Endothelial cell (in vitro differentiated cells): ENCODE results near the gene RDH12. TPM values are rescaled to one million over a fixed set of nuclear protein-coding genes. Genes with fewer than 3 reads are reported as not detected.
A peak's percentile ranks its signal among the peaks of the same experiment; 100 is the strongest.

ENCODE experiments used
- DNase-seq: peaks from one replicate; pipeline ENCODE4 v3.0.0; 2021; ENCODE audit warnings: low spot score
- H3K27ac Mint-ChIP-seq: one replicate; pipeline ENCODE4 v1.8.0; 2021; ENCODE audit warnings: mixed read lengths, inconsistent platforms; ENCODE audit not compliant: unreplicated experiment
- H3K27me3 Mint-ChIP-seq: one replicate; pipeline ENCODE4 v1.8.0; 2021; ENCODE audit warnings: mild to moderate bottlenecking, moderate library complexity, mixed read lengths, inconsistent platforms; ENCODE audit not compliant: unreplicated experiment
- H3K36me3 Mint-ChIP-seq: one replicate; pipeline ENCODE4 v1.8.0; 2021; ENCODE audit warnings: mild to moderate bottlenecking, low read depth, mixed read lengths, inconsistent platforms; ENCODE audit not compliant: unreplicated experiment
- H3K4me1 Mint-ChIP-seq: one replicate; pipeline ENCODE4 v1.8.0; 2021; ENCODE audit warnings: mild to moderate bottlenecking, mixed read lengths, inconsistent platforms; ENCODE audit not compliant: unreplicated experiment
- H3K4me3 Mint-ChIP-seq: one replicate; pipeline ENCODE4 v1.8.0; 2021; ENCODE audit warnings: mild to moderate bottlenecking, mixed read lengths, inconsistent platforms; ENCODE audit not compliant: unreplicated experiment
- H3K9me3 Mint-ChIP-seq: one replicate; pipeline ENCODE4 v1.8.0; 2021; ENCODE audit warnings: mixed read lengths, inconsistent platforms; ENCODE audit not compliant: unreplicated experiment
- CTCF ChIP-seq: fragments of 200-600 bp; sonication (generic); IDR thresholded peaks from one replicate; pipeline ENCODE4 v1.5.0; 2021; ENCODE audit warnings: antibody characterized with exemption; ENCODE audit not compliant: unreplicated experiment
- total RNA-seq: library from RNA; stranded (reverse); fragmentation: NEBNext Ultra II Directional; extraction: Animal tissue kit (Norgen Biotek cat#: 25700); gene quantifications from one replicate; pipeline ENCODE4 v1.2.1, GENCODE V29; 2021; ENCODE audit not compliant: unreplicated experiment

Gene RDH12
- total RNA-seq, 1 donor from 2014 or later = 0.44 TPM

GRCh38 chr14:67766035-67766680 lies 64.5 kb downstream of the RDH12 start:
- no peaks in the 10 kb centered on the region for H3K4me1 Mint-ChIP-seq
- H3K27me3 Mint-ChIP-seq = no peaks in the 10 kb centered on the region
- no peak overlapping the region for H3K27ac Mint-ChIP-seq
- TF ChIP-seq CTCF = no peak
- H3K4me3 Mint-ChIP-seq = no peak overlapping the region
- peaks cover 28% of the 10 kb centered on the region for H3K36me3 Mint-ChIP-seq
- no peaks in the 10 kb centered on the region for H3K9me3 Mint-ChIP-seq
- DNase-seq = no peak

GRCh38 chr14:67768219-67768618 lies 66.5 kb downstream of the RDH12 start:
- Mint-ChIP-seq H3K27me3 (no peaks in the 10 kb centered on the region), H3K9me3 (no peaks in the 10 kb centered on the region), H3K4me3 (no peak overlapping the region), H3K27ac (no peak overlapping the region), H3K4me1 (no peaks in the 10 kb centered on the region), H3K36me3 (peaks cover 36% of the 10 kb centered on the region)
- no peak for DNase-seq
- TF ChIP-seq CTCF = no peak

- Mint-ChIP-seq H3K27ac (no peak overlapping the region), H3K27me3 (no peaks in the 10 kb centered on the region), H3K4me3 (no peak overlapping the region), H3K36me3 (peaks cover 40% of the 10 kb centered on the region), H3K4me1 (no peaks in the 10 kb centered on the region), H3K9me3 (no peaks in the 10 kb centered on the region)
- no peak for TF ChIP-seq CTCF
- DNase-seq = no peak
Observed at GRCh38 chr14:67773844-67774377, 72.2 kb downstream of the RDH12 start.

- Mint-ChIP-seq H3K4me1 (no peaks in the 10 kb centered on the region), H3K27ac (no peak overlapping the region)
- no peak for TF ChIP-seq CTCF
Observed at GRCh38 chr14:67776653-67777322, 75.1 kb downstream of the RDH12 start.

GRCh38 chr14:67778792-67779191 lies 77.1 kb downstream of the RDH12 start:
- DNase-seq = no peak
- peaks cover 4% of the 10 kb centered on the region for H3K27me3 Mint-ChIP-seq
- TF ChIP-seq CTCF = no peak
- H3K36me3 Mint-ChIP-seq = peaks cover 48% of the 10 kb centered on the region
- H3K9me3 Mint-ChIP-seq = no peaks in the 10 kb centered on the region
- H3K4me3 Mint-ChIP-seq = peak overlapping the region; percentile 57
- H3K27ac Mint-ChIP-seq = no peak overlapping the region
- no peaks in the 10 kb centered on the region for H3K4me1 Mint-ChIP-seq

More at GRCh38 chr14:67776653-67777322, 75.1 kb downstream of the RDH12 start:
- no peak overlapping the region for H3K4me3 Mint-ChIP-seq
- H3K36me3 Mint-ChIP-seq = peaks cover 35% of the 10 kb centered on the region
- H3K27me3 Mint-ChIP-seq = peaks cover 2% of the 10 kb centered on the region
- no peak for DNase-seq
- H3K9me3 Mint-ChIP-seq = no peaks in the 10 kb centered on the region
